Midbrain (tissue), 1 donor: ENCODE results near the gene ELOVL3.
"Not testable (repeated sequence)": the region's sequence is repeated elsewhere in the genome, so short reads cannot be mapped to it uniquely, and the experiment has no call there.

ENCODE experiments used
- DNase-seq: peaks from one replicate; lab custom pipeline; 2025; lab: John Stamatoyannopoulos, UW

ELOVL3 gene

GRCh38 chr10:102225646-102226541, at the start of gene ELOVL3:
TSS of gene ELOVL3 (plus strand) at chr10:102226299. CDS start at chr10:102226549, 250 bp downstream.
- DNase-seq: peak; percentile 93

DNA sequence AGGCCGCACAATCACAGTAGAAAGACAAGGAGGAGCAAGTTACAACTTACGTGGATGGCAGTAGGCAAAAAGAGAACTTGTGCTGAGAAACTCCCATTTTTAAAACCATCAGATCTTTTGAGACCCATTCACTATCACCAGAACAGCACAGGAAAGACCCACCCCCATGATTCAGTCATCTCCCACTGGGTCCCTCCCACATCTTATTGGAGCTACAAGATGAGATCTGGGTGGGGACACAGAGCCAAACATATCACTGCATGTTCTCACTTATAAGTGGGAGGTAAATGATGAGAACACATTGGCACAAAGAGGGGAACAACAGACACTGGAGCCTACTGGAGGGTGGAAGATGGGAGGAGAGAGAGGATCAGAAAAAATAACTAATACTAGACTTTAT, 41.5 kb upstream of the ELOVL3 start:
- no peak for DNase-seq

DNA sequence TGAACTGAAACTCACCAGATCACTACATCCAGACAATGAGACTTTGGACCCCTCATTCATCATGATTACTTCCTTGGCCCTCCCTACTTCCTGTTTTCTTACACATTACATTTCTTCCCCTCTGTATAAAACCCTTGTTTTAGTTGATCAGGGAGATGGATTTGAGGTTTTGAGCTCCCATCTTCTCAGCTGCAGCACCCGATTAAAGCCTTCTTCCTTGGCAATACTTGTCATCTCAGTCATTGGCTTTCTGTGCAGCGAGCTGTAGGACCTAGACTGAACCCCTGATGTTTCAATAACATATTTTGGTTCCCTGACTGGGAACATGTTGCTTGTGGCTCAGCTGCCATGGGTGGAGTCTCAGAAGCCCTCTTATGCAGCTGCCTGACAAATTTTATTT, 40.8 kb upstream of the ELOVL3 start:
- no peak for DNase-seq

DNA sequence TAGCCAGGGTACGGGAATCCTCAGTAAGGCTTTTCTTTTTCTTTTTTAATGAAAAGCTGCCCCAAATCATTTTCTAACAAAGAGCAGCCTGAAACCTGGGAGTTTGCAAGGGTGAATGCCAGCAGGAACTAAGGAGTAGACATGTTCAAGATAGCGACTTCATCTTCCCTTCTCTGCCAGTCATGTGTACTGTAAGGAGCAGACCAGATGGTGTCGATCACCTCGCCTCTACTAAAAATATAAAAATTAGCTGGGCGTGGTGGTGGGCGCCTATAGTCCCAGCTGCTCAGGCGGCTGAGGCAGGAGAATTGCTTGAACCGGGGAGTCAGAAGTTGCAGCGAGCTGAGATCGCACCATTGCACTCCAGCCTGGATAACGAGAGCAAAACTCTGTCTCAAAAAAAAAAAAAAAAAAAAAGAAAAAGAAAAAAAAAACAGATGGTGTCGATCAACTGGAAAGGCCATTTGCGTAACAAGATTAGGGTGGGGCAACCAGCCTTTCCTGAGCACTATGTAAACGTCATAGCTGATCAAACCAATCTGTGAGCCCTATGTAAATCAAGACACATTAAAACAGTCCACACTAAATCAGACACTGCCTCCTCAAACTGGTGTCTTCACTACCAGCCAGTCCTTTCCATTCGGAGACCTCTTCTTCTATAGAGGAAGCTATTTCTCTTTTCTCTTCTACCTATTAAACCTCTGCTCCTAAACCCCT, 40.1 kb upstream of the ELOVL3 start:
- DNase-seq: no peak

GRCh38 chr10:102188298-102188940, 37.7 kb upstream of the ELOVL3 start:
- DNase-seq: no peak

DNA sequence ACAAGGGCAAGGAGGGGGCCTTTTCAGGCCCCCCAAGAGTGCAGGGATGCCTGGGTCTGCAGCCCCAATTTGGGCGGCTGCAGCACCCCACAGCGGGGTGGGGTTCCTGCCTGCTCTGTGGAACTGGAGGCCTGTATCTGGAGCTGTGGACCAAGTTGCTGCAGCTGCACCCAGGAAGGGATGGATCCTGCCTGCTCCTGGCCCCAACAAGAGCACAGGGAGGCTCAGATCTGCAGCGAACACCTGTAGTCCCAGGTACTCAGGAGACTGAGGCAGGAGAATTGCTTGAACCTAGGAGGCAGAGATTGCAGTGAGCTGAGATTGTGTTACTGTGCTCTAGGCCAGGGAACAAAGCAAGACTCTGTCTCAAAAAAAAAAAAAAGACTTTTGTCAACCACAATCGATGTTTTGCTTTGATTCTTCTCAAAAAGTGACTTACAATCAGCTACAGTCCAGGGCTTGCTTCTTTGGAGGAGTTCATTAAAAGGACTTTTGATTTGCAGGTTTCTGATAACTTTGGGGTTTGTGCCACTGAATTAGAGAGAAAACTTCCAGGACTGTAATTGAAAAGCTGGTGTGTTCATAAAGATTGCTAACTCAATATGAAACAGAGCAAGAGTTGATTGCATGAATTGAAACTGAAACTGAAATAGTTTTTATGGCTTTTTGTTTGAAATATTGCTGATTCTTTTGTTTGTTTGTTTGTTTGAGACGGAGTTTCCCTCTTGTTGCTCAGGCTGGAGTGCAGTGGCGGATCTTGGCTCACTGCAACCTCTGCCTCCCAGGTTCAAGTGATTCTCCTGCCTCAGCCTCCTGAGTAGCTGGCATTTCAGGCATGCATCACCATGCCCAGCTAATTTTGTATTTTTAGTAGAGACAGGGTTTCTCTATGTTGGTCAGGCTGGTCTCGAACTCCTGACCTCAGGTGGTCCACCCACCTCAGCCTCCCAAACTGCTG, 36.9 kb upstream of the ELOVL3 start:
- not testable (repeated sequence) for DNase-seq

DNA sequence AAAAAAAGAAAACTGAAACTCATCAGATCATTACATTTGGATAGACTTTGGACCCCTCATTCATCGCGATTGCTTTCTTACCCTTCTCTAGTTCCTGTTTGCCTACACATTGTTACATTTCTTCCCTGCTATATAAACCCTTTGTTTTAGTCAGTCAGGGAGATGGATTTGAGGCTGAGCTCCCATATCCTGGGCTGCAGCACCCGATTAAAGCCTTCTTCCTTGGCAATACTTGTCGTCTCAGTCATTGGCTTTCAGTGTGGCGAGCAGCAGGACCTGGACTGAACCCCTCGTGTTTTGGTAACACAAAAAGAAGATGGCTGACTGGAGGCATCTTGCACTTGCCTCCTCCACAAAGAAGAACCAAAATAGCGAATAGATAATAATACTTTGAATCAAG, 34.1 kb upstream of the ELOVL3 start:
- DNase-seq: no peak

GRCh38 chr10:102195296-102195870, 30.7 kb upstream of the ELOVL3 start:
- no peak for DNase-seq

DNA sequence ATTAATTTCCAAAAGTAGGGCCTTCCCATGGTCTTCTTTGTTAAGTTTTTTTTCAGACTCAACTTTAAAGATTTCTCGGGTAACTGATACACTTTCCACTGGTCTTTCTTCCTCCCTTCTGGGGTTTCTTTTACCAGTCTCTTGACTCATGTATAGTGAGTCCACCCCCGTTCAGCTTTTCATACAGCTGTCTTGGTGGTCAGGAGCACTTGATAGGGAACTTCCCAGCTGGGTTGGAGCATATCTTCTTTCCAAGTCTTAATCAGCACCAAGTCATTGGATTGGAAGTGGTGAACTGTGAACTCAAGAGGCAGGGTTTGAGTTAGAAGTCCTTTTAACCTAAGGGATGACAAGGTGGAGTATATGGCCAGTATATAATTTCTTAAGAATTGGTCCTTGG, 29.2 kb upstream of the ELOVL3 start:
- no peak for DNase-seq

DNA sequence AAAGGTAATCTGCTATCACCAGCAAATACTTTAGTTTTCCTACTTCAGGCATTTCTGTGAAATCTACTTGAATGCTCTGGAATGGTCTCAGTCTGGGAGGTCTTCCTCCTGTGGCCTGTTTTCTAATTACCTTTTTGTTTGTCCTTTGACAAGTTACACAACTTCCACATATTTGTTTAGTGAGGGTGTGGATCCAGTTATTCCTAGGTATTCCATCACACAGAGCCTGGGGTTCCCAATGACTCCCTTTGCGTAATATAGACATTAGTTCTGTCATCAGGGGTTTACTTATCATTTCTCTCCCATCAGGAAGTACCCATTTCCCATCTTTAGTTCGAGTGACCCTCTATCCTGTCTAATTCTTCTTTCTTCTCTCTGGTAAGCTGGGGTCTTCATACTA, 28.1 kb upstream of the ELOVL3 start:
- no peak for DNase-seq

DNA sequence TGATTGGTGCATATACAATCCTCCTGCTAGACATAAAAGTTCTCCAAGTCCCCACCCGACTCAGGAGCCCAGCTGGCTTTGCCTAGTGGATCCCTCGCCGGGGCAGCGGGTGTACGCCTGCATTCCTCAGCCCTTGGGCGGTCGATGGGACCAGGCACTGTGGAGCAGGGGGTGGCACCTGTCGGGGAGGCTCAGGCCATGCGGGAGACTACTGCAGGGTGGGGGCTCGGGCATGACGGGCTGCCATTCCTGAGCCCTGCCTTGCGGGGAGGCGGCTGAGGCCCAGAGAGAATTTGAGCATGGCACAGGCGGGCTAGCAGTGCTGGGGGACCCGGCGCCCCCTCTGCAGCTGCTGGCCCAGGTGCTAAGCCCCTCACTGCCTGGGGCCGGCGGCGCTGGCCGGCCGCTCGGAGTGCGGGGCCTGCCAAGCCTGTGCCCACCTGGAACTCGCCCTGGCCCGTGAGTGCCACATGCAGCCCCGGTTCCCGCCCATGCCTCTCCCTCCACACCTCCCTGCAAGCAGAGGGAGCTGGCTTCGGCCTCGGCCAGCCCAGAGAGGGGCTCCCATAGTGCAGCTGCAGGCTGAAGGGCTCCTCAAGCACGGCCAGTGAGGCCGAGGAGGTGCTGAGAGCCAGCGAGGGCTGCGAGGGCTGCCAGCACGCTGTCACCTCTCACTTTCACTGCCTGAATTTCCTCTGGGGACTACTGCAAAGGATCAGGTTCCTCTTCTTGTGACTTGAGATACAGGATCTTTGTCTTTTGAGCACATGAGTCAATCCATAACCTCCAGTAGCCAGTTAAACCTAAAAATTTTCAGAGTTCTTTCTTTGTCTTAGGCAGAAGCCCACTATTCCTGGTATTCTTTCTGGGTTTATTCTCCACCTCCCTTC, 25.1 kb upstream of the ELOVL3 start:
- no peak for DNase-seq

DNA sequence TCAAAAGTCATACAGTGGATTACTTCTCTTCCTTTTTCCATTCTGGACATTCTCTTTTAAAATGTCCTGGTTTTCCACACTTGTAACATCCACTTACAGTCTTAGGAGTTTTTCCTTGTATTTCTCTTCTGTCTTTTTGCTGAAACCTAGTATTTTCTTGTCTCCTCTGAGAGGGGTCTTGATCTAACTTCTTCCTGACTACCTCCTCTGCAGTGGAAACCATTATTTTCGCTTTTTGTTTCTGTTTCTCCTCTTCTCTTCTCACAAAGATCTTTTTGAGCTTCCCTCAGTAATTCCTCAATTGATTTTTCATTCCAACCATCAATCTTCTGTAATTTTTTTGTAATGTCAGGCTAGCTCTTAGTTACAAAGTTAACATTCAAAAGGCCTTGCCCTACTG, 23.7 kb upstream of the ELOVL3 start:
- DNase-seq: no peak

DNA sequence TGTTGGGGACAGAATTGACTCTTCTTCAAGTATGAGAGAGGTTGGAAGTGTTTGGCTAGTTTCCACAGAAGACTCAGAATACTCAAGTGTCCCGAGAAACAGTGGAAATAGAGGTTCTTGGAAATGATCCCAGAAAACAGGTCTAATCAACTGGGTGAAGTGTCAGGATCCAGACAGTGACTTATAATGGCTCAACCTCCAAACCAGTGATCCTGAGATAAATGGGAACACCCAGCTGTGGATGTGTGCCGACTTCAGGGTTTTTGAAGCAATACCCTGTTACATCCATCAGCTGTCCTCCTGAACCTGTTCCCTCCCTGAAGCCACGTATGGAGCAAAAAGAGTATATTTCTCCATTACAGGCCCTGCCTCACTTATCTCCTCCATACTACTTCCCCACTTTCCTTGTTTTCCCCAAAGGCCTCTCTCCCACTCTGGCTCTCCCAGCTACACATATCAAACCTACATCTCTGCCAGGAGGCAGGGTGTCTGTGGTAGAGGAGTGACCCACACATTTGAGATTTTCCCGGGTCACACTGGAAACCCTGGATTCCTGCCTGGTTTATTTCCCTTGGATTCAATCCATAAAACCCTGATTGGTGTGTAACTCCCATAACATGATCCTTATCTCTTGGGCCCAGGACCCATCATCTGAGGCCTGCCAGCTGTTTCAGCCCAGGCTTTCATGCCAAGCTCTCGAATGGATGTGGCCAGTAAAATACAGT, 17.6 kb upstream of the ELOVL3 start:
- no peak for DNase-seq

GRCh38 chr10:102211615-102212299, 14.3 kb upstream of the ELOVL3 start:
- no peak for DNase-seq

- not testable (repeated sequence) for DNase-seq
These were observed 12.5 kb upstream of the ELOVL3 start for GRCh38 chr10:102213599-102213998.

DNA sequence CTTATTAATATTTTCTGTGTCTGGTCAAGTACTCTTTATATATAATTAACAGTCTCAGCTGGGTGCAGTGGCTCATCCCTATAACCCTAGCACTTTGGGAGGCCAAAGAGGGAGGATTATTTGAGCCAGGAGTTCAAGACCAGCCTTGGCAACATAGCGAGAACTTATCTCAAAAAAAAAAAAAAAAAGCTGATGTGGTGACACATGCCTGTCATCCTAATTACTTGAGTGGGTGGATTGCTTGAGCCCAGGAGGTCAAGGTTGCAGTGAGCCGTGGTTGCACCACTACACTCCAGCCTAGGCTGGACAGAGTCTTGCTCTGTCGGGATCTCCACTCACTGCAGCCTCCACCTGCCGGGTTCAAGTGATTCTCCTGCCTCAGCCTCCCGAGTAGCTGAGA, 6.7 kb upstream of the ELOVL3 start:
- DNase-seq: no peak

- DNase-seq: no peak
These were observed 5.5 kb upstream of the ELOVL3 start for GRCh38 chr10:102220612-102221011.

- no peak for DNase-seq
These were observed 3.3 kb upstream of the ELOVL3 start for GRCh38 chr10:102222797-102223196.

DNA sequence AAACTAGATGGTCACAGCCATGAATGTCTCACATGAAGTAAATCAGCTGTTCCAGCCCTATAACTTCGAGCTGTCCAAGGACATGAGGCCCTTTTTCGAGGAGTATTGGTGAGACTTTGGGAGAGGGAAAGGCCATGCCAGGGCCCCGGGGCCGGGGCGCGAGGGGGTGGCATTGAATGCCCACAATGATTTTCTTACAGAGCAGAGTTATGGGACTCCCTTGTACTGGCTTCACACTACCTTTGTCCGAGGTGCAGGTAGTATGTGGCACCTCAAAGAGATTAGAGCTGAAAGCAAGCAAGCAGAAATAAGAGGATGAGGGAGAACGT, 407 bp downstream of the ELOVL3 start:
- no peak for DNase-seq
